Kidney glomerular epithelial cell (primary cell): ENCODE data around the gene CCNY.

Source experiments
- DNase-seq: peaks from one replicate; lab custom pipeline; 2025; lab: John Stamatoyannopoulos, UW

The CCNY gene

GRCh38 chr10:35452847-35453246 is 116.5 kb downstream of the CCNY start:
- DNase-seq: no peak

DNA sequence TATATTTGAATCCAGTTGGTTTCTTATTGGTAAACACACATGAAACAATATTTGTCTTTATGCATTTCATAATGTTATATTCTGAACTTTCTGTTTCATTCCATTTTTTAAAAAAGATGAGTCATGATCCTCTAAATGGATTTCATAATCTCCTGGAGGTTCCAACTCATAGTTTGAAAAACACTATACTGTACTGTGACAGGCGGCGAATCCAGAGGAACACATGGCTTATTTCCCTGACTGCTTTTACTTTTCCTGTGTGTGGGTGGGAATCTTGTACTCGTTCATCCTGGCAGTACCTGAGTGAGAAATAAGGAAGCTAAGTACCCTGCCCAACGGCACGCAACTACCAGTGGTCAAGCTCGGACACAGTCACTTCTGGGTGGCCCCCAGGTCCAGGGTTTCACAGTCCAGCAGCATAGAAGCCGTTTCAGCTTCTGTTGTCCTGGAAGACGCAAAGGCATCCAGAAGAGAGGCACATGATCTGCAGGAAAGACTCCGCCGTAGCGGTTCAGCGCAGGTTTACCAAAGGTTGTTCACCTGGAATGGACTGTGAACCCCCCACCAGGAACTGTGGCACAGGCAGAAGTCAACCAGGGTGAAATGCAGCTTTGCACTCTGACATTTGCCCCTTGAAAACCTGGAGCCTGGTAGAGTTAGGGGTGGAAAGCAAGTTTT is 117.7 kb downstream of the CCNY start:
- DNase-seq: no peak

DNA sequence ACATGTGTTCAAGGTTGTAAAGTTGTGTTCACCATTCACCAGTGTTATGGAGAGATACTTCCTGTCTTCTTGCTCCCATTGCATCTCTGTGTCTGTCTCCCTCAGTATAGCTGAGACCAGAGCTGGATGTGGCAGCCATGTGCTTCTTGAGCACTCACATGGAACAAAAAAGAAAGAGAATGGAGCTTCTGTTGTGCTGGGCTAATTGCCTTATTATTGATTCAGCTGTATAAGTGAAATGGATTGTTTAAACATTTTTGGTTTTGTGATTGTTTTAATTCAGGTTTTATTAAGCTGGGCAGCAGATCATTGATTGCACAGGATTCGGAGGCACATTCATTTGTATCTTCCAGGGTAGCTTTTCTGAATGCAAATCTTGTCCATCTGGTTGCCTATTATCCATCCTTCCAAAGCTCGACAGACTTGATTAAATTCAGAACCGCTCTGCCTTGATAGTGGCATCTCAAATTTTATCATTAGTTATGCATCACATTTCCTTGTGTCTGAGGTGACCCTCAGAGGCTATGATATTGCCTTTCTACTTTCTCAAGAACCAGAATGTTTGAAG is 119.9 kb downstream of the CCNY start:
- DNase-seq: no peak

DNA sequence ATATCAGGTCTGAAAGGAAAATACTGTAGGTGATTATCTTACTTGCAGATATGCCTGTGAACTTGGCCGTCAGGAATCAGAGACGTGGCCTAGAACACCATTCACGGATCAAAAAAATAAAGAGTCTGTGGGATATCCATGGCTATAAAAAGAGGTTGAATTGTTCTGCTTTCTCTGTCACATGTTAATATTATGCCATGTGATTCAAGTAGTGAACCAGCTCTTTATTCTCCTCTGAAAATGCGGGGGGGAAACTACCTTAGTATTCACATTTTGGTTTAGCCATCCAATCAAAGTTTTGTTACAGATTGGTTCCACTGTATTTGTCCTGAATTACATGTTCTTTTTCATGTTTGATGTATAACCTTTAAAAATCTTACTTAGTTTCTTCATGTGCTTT is 120.5 kb downstream of the CCNY start:
- DNase-seq: no peak

GRCh38 chr10:35458500-35459448 is 122.5 kb downstream of the CCNY start:
- DNase-seq: no peak

GRCh38 chr10:35459449-35459847 is 123.1 kb downstream of the CCNY start:
- DNase-seq: no peak

DNA sequence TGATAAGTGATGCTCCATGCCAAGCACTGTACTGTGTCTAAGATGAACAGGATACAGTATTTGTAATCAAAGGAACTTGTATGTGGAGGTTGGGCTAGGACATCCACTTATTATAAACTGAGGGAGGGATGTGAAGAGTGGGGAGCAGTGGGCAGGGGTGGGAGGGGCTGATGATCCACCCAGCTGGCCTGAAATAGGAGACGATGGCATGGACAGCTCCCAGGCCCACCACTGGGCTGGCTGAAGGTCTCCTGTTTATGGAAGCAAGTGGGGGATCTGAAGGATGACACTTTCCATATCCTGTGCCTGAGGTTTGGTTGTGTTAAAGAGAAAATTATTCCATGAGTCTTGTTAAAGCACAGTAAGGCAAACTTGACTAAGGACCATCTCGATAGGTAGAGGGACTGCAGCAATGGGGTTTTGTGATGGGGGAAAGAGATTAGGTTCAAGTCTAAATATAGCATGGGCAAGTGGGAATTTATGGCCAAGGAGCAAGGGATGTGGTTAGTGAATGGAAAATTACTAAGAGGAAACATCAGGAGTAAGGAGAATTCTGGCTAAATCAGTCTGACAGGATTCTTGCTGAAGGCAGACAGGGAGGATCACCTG is 124.6 kb downstream of the CCNY start:
- no peak for DNase-seq

- DNase-seq: no peak
Measured at GRCh38 chr10:35462491-35462934, 126.2 kb downstream of the CCNY start.

- no peak for DNase-seq
Measured at GRCh38 chr10:35463105-35463867, 127.0 kb downstream of the CCNY start.

GRCh38 chr10:35463878-35464277 is 127.6 kb downstream of the CCNY start:
- DNase-seq: no peak

- no peak for DNase-seq
Measured at GRCh38 chr10:35464825-35465456, 128.6 kb downstream of the CCNY start.

- DNase-seq: no peak
Measured at GRCh38 chr10:35465673-35466072, 129.4 kb downstream of the CCNY start.

- DNase-seq: no peak
Measured at GRCh38 chr10:35466170-35466569, 129.9 kb downstream of the CCNY start.

- DNase-seq: no peak
Measured at GRCh38 chr10:35466661-35467060, 130.4 kb downstream of the CCNY start.

DNA sequence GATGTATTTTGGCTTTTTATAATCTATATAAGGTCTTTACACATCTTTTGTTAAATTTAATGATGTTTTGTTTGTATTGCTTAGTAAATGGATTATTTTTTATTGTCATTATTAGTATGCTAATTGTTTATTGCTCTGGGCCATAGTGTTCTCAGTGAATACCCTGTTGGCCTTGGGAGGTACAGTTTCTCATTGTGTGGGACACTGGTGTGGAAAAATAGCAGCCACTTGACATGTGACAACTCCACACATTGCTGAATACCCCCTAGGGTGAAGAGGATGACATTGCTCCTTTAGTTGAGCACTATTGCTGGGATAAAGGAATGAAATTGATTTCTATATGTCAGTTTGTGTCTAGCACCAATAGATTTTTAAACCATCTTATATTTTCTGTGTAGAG is 130.9 kb downstream of the CCNY start:
- no peak for DNase-seq

DNA sequence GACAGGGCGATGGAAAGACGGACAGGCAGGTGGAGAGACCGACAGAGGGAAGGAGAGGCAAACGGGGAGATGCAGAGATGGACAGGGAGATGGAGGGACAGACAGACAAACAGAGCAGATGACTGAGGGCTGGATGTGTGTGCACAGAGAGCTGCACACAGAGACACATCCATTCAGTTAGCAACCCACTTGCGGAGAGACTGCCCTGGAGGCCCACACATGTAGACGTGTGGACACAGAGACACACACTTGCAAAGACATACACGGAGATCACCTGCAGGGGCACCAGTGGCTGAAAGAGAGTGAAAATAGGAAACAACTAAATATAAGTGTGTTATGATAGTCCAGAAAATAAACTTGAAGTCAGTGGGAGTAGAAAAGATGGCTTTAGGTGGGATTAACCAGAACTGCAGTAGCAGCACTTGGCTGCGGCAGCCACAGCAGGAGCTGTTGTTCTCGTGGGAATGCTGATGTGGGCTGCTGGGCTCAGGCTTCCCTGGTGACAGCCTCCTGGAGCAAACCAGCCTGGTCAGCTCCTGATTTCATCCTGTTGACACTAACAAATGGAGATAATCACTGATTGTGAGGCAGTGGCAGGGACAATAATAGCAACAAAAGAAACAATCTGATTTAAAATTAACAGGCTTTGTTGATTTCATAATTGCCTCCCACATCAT is 134.1 kb downstream of the CCNY start:
- no peak for DNase-seq

GRCh38 chr10:35470925-35471315 is 134.6 kb downstream of the CCNY start:
- no peak for DNase-seq

GRCh38 chr10:35471435-35471834 is 135.1 kb downstream of the CCNY start:
- no peak for DNase-seq

GRCh38 chr10:35480142-35480541 is 143.8 kb downstream of the CCNY start:
- no peak for DNase-seq

GRCh38 chr10:35481413-35481812 is 145.1 kb downstream of the CCNY start:
- no peak for DNase-seq
